IMR-90 (cell line): ENCODE data around the gene RGS13. TPM values are rescaled to one million over a fixed set of nuclear protein-coding genes. Genes with fewer than 3 reads are reported as not detected.
A peak's percentile ranks its signal among the peaks of the same experiment; 100 is the strongest.

ENCODE experiments used
- ATAC-seq: fragments of 200-7000 bp; cut with Tn5 transposase; 2 replicates; pipeline ENCODE4 v1.9.1; 2020; ENCODE audit warnings: low read depth, mild to moderate bottlenecking, moderate library complexity
- BruUV-seq: library from RNA; stranded (reverse); fragments of 400-500 nt; replicated peaks from 2 replicates; lab custom pipeline; 2021; lab: Mats Ljungman, UMichigan
- CTCF ChIA-PET: fragments of 300-600 bp; formaldehyde crosslinking; extraction: SDS; loops from one replicate; lab custom pipeline; 2021; ENCODE audit warnings: antibody characterized with exemption; lab: Yijun Ruan, JAX
- POLR2A ChIA-PET: fragments of 300-600 bp; sonication (Branson Sonifier 250); formaldehyde crosslinking; loops from one replicate; lab custom pipeline; 2022; ENCODE audit warnings: antibody characterized with exemption; ENCODE audit not compliant: unreplicated experiment; lab: Charles Lee
- DNase-seq: peaks from one replicate; pipeline ENCODE4 v3.0.0; 2013
- H2AFZ ChIP-seq: replicated peaks from 2 replicates; pipeline ENCODE3; 2013; ENCODE audit warnings: low read length, mild to moderate bottlenecking; ENCODE audit not compliant: poor library complexity
- H2AK5ac ChIP-seq: 2 replicates; pipeline ENCODE4 v1.6.1; 2013; ENCODE audit warnings: low read depth, low read length, inconsistent platforms
- H2AK9ac ChIP-seq: replicated peaks from 2 replicates; pipeline ENCODE3; 2013; ENCODE audit warnings: mild to moderate bottlenecking, low read depth, low read length, moderate library complexity; ENCODE audit not compliant: poor library complexity
- H2BK120ac ChIP-seq: 2 replicates; pipeline ENCODE4 v1.6.1; 2013; ENCODE audit warnings: low read depth, low read length, inconsistent platforms
- H2BK15ac ChIP-seq: 3 replicates; pipeline ENCODE4 v1.6.1; 2013; ENCODE audit warnings: low read depth, low read length, inconsistent platforms
- H2BK20ac ChIP-seq: 2 replicates; pipeline ENCODE4 v1.6.1; 2013; ENCODE audit warnings: low read depth, mild to moderate bottlenecking, inconsistent platforms, low read length, moderate library complexity
- H2BK5ac ChIP-seq: 2 replicates; pipeline ENCODE4 v1.6.1; 2013; ENCODE audit warnings: mild to moderate bottlenecking, low read depth, low read length, inconsistent platforms; ENCODE audit not compliant: poor library complexity, severe bottlenecking
- H3K14ac ChIP-seq: replicated peaks from 2 replicates; pipeline ENCODE4 v1.6.1; 2013; ENCODE audit warnings: low read depth, low read length, inconsistent platforms
- H3K18ac ChIP-seq: 2 replicates; pipeline ENCODE4 v1.6.1; 2013; ENCODE audit warnings: low read depth, low read length, control low read depth
- H3K23ac ChIP-seq: 2 replicates; pipeline ENCODE4 v1.6.1; 2013; ENCODE audit warnings: low read depth, low read length, inconsistent platforms
- H3K27ac ChIP-seq: 2 replicates; pipeline ENCODE4 v1.5.1; 2013; ENCODE audit warnings: mild to moderate bottlenecking, control low read depth, low read length; ENCODE audit not compliant: insufficient read depth
- H3K27me3 ChIP-seq: 2 replicates; pipeline ENCODE4 v1.6.1; 2013; ENCODE audit warnings: low read length; ENCODE audit not compliant: control insufficient read depth, insufficient read depth
- H3K36me3 ChIP-seq: 2 replicates; pipeline ENCODE4 v1.6.1; 2013; ENCODE audit warnings: low read length, mixed read lengths; ENCODE audit not compliant: control insufficient read depth, insufficient read depth
- H3K4ac ChIP-seq: 2 replicates; pipeline ENCODE4 v1.6.1; 2013; ENCODE audit warnings: low read depth, low read length, inconsistent platforms
- H3K4me1 ChIP-seq: 2 replicates; pipeline ENCODE4 v1.6.1; 2013; ENCODE audit warnings: low read length, mixed read lengths; ENCODE audit not compliant: control insufficient read depth, insufficient read depth
- H3K4me2 ChIP-seq: 2 replicates; pipeline ENCODE4 v1.6.1; 2013; ENCODE audit warnings: low read depth, mild to moderate bottlenecking, control low read depth, low read length, moderate library complexity
- H3K4me3 ChIP-seq: 2 replicates; pipeline ENCODE4 v1.5.1; 2013; ENCODE audit warnings: low read depth, mild to moderate bottlenecking, control low read depth, low read length, moderate library complexity; ENCODE audit not compliant: insufficient read depth
- H3K56ac ChIP-seq: 2 replicates; pipeline ENCODE4 v1.6.1; 2013; ENCODE audit warnings: low read length, inconsistent platforms; ENCODE audit not compliant: insufficient read depth; ENCODE audit errors: extremely low read depth
- H3K79me1 ChIP-seq, 2 experiments: 2 replicates each; pipeline ENCODE4 v1.6.1; 2013; ENCODE audit warnings: low read length in 2 of 2, inconsistent platforms in 1 of 2, low read depth in 1 of 2
- H3K9ac ChIP-seq: 2 replicates; pipeline ENCODE4 v1.6.1; 2013; ENCODE audit warnings: low read depth, low read length, control low read depth
- H3K9me1 ChIP-seq: 2 replicates; pipeline ENCODE4 v1.6.1; 2013; ENCODE audit warnings: low read length, inconsistent platforms; ENCODE audit not compliant: insufficient read depth
- H3K9me3 ChIP-seq: 2 replicates; pipeline ENCODE4 v1.6.1; 2013; ENCODE audit warnings: low read length; ENCODE audit not compliant: control insufficient read depth, insufficient read depth
- H4K20me1 ChIP-seq: 2 replicates; pipeline ENCODE4 v1.6.1; 2013; ENCODE audit warnings: low read length, inconsistent platforms; ENCODE audit not compliant: insufficient read depth
- H4K5ac ChIP-seq: 2 replicates; pipeline ENCODE4 v1.6.1; 2013; ENCODE audit warnings: mild to moderate bottlenecking, low read depth, low read length, control low read depth
- H4K8ac ChIP-seq, 2 experiments: 2 replicates each; pipeline ENCODE4 v1.6.1; 2013; ENCODE audit warnings: low read depth in 2 of 2, low read length in 2 of 2, control low read depth in 1 of 2, inconsistent platforms in 1 of 2
- H4K91ac ChIP-seq: 2 replicates; pipeline ENCODE4 v1.6.1; 2013; ENCODE audit warnings: low read depth, low read length, inconsistent platforms; ENCODE audit not compliant: insufficient read depth
- BHLHE40 ChIP-seq: fragments of 150-350 bp; IDR thresholded peaks from 2 replicates; pipeline ENCODE4 v1.6.1; 2016; ENCODE audit warnings: mild to moderate bottlenecking, low read depth, low read length
- CEBPB ChIP-seq: IDR thresholded peaks from 2 replicates; pipeline ENCODE4 v1.6.1; 2012; ENCODE audit warnings: low read depth, low read length, improper control_type of control experiment
- CHD1 ChIP-seq: IDR thresholded peaks from 2 replicates; pipeline ENCODE4 v1.6.1; 2012; ENCODE audit warnings: low read depth, low read length, improper control_type of control experiment
- FOS ChIP-seq: fragments of 150-350 bp; IDR thresholded peaks from 2 replicates; pipeline ENCODE4 v1.6.1; 2016; ENCODE audit warnings: low read depth, low read length
- MAFK ChIP-seq: IDR thresholded peaks from 2 replicates; pipeline ENCODE4 v1.6.1; 2012; ENCODE audit warnings: low read depth, low read length, improper control_type of control experiment
- NFE2L2 ChIP-seq: fragments of 150-350 bp; IDR thresholded peaks from 2 replicates; pipeline ENCODE4 v1.6.1; 2016; ENCODE audit warnings: low read depth, mild to moderate bottlenecking, low read length
- POLR2A ChIP-seq: IDR thresholded peaks from 2 replicates; pipeline ENCODE4 v1.6.1; 2012; ENCODE audit warnings: mild to moderate bottlenecking, low read depth, low read length
- RCOR1 ChIP-seq: IDR thresholded peaks from 2 replicates; pipeline ENCODE4 v1.6.1; 2012; ENCODE audit warnings: mild to moderate bottlenecking, low read length, improper control_type of control experiment; ENCODE audit not compliant: insufficient replicate concordance
- RFX5 ChIP-seq: IDR thresholded peaks from 2 replicates; pipeline ENCODE4 v1.8.0; 2012; ENCODE audit warnings: low read depth, mild to moderate bottlenecking, low read length, moderate library complexity
- WGBS, 2 experiments: methylation state at CpG; one replicate each; pipeline versions ENCODE4 v1.1.5 to v1.1.7; 2013; ENCODE audit warnings: missing lambda C conversion rate in 2 of 2; ENCODE audit not compliant: insufficient read length in 1 of 2; ENCODE audit errors: extremely low coverage in 2 of 2; 5-methylcytosine and 5-hydroxymethylcytosine counted together
- dilution Hi-C: fragments of 300-500 bp; cut with HindIII; formaldehyde crosslinking; loops from one replicate; pipeline ENCODE4 v1.14.3; 2018; ENCODE audit warnings: low sequenced_read_pairs; ENCODE audit not compliant: unreplicated experiment
- in situ Hi-C: fragments of 300-500 bp; cut with MboI; formaldehyde crosslinking; loops from 3 replicates; pipeline ENCODE4 v1.14.3; 2019; ENCODE audit warnings: low sequenced_read_pairs, inconsistent platforms, mixed read lengths
- intact Hi-C: fragments of 100-400 bp; cut with micrococcal nuclease; formaldehyde crosslinking; loops from 2 replicates; pipeline ENCODE4 v1.10.0; 2022
- polyA plus RNA-seq, 3 experiments: library from polyadenylated mRNA; depleted of rRNA; stranded (reverse); fragments of >200 nt; gene quantifications; 2 replicates each; pipeline ENCODE4 v1.2.3, GENCODE V29; 2012; ENCODE audit warnings: low replicate concordance in 1 of 3
- total RNA-seq: library from RNA; depleted of rRNA; stranded (reverse); fragments of >200 nt; gene quantifications from 2 replicates; pipeline ENCODE4 v1.2.3, GENCODE V29; 2012
- TF ChIP-seq, protein P1 (sequence below): fragments of 150-350 bp; IDR thresholded peaks from 2 replicates; pipeline ENCODE4 v1.6.1; 2017; ENCODE audit warnings: mild to moderate bottlenecking, antibody characterized with exemption, low read length, low read depth
- TF ChIP-seq, protein P2 (sequence below): fragments of 150-350 bp; IDR thresholded peaks from 2 replicates; pipeline ENCODE4 v1.6.1; 2016; ENCODE audit warnings: low read depth, mild to moderate bottlenecking, low read length, moderate library complexity, borderline replicate concordance

RGS13 gene
- total and polyA plus RNA-seq, 2 of the 4 experiments (the other 2 are of a cell fraction) = not detected

DNA sequence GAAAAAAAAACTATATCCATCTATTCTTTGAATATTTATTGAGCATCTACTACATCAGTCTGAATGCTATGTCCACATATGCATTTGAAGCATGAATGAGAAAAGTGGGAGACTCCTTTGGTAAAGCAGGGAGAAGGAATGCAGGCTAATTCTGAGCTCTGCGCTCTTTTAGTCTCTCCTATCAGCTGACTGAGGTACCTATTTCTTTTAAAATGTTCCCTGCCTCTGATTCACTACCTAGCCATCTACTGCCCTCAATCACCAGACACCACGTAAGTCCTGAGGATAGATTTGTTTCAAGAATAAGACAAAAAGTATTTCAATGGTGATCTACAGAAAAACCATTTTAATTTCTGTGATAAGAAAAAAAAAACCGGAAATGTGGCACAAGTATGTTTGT is 3.8 kb upstream of the RGS13 start:
- DNase-seq (peak; percentile 36), ATAC-seq (0 out of 2 replicates have a peak, but pooled peaks have one; percentile 16)
- ChIA-PET CTCF (no interaction called here), POLR2A (no interaction called here)
- H2BK20ac ChIP-seq = no peak overlapping the region
- no peak overlapping the region for H2BK5ac ChIP-seq
- BruUV-seq = no TSS peak
- H3K9ac ChIP-seq = no peak overlapping the region
- no peak overlapping the region for H3K4me3 ChIP-seq
- no peaks in the 10 kb centered on the region for H3K27me3 ChIP-seq
- TF ChIP-seq, protein P1, sequence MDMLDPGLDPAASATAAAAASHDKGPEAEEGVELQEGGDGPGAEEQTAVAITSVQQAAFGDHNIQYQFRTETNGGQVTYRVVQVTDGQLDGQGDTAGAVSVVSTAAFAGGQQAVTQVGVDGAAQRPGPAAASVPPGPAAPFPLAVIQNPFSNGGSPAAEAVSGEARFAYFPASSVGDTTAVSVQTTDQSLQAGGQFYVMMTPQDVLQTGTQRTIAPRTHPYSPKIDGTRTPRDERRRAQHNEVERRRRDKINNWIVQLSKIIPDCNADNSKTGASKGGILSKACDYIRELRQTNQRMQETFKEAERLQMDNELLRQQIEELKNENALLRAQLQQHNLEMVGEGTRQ = no peak
- TF ChIP-seq NFE2L2 = no peak
- no peak for TF ChIP-seq RCOR1
- TF ChIP-seq POLR2A = no peak
- no peak for TF ChIP-seq RFX5
- no peak for TF ChIP-seq BHLHE40
- no peak for TF ChIP-seq MAFK
- no peak for TF ChIP-seq FOS
- TF ChIP-seq, protein P2, sequence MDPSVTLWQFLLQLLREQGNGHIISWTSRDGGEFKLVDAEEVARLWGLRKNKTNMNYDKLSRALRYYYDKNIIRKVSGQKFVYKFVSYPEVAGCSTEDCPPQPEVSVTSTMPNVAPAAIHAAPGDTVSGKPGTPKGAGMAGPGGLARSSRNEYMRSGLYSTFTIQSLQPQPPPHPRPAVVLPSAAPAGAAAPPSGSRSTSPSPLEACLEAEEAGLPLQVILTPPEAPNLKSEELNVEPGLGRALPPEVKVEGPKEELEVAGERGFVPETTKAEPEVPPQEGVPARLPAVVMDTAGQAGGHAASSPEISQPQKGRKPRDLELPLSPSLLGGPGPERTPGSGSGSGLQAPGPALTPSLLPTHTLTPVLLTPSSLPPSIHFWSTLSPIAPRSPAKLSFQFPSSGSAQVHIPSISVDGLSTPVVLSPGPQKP = no peak
- no peak for TF ChIP-seq CHD1
- no peak for TF ChIP-seq CEBPB
- H3K36me3 ChIP-seq = no peaks in the 10 kb centered on the region
- no peak overlapping the region for H4K91ac ChIP-seq
- no peaks in the 10 kb centered on the region for H3K79me1 ChIP-seq
- dilution Hi-C loops = no loop called here
- H3K4me2 ChIP-seq = no peak overlapping the region
- no peak overlapping the region for H2AK9ac ChIP-seq
- no peaks in the 10 kb centered on the region for H4K20me1 ChIP-seq
- 0 out of 2 replicates have a peak overlapping the region, but pooled peaks have one; percentile 35 for H3K14ac ChIP-seq
- peaks cover 3% of the 10 kb centered on the region; the same call in 1 of the 2 replicates for H3K9me1 ChIP-seq
- no peak overlapping the region for H3K27ac ChIP-seq
- no peak overlapping the region for H3K56ac ChIP-seq
- H3K18ac ChIP-seq = no peak overlapping the region
- no peak overlapping the region for H2BK120ac ChIP-seq
- no peak overlapping the region for H2AFZ ChIP-seq
- no peak overlapping the region for H2BK15ac ChIP-seq
- intact Hi-C loops = no loop called here
- no CpG with 5 or more reads among the region's 3 CpGs for WGBS, 2 experiments
- H3K4me1 ChIP-seq = peaks cover 4% of the 10 kb centered on the region
- H2AK5ac ChIP-seq = no peak overlapping the region
- H4K5ac ChIP-seq = no peak overlapping the region
- H3K23ac ChIP-seq = no peak overlapping the region
- H3K9me3 ChIP-seq = no peaks in the 10 kb centered on the region
- H3K4ac ChIP-seq = no peak overlapping the region
- in situ Hi-C loops = no loop called here
- H4K8ac ChIP-seq = no peak overlapping the region
